Measurements from ENCODE around the gene CORO1C. TPM values are rescaled to one million over a fixed set of nuclear protein-coding genes. Genes with fewer than 3 reads are reported as not detected.

Gene CORO1C
- total RNA-seq, 3 donors from 2014 or later (not counting 1 experiment from before 2014, with no cell fraction given) = 28.9 to 43.5 (median 36.0) TPM

- intact Hi-C loops (cut with micrococcal nuclease) = loop anchor here (1.0 to 5.0 kb wide), 3 partner anchors 11 to 114 kb away; partner anchors contain the start of gene CORO1C
- peaks cover 56% of the 10 kb centered on the region for H3K4me1 ChIP-seq (ENCODE audit: control insufficient read depth, insufficient read depth, low read length)
- H3K27me3 ChIP-seq (ENCODE audit: control insufficient read depth, insufficient read depth, low read length) = no peaks in the 10 kb centered on the region
- Mint-ChIP-seq H3K27ac (peak overlapping the region; percentile 92 to 100), H3K9me3 (peaks cover 0 to 4% of the 10 kb centered on the region in 2 donors), H3K4me1 (peaks cover 68 to 70% of the 10 kb centered on the region in 2 donors), H3K27me3 (ENCODE audit: low read depth in 2 of 2) (no peaks in the 10 kb centered on the region), H3K36me3 (no peaks in the 10 kb centered on the region), H3K4me3 (peak overlapping the region; percentile 56)
- peak; percentile 98 for TF ChIP-seq CTCF (IDR thresholded peaks at IDR 0.05)
- peak overlapping the region; percentile 79 for H3K27ac ChIP-seq (ENCODE audit: low read length)
- peaks cover 5% of the 10 kb centered on the region for H3K9me3 ChIP-seq (ENCODE audit: control insufficient read depth, insufficient read depth, low read length)
- H3K36me3 ChIP-seq (ENCODE audit: control insufficient read depth, insufficient read depth, low read length) = peaks cover 33% of the 10 kb centered on the region
- peak; percentile 76 to 89 for DNase-seq
- peak; percentile 39 to 65 (median 45) for ATAC-seq
- H3K4me3 ChIP-seq (ENCODE audit: low read length) = no peak overlapping the region
- 18% methylated on average over 16 of the region's 16 CpGs for WGBS (ENCODE audit: insufficient coverage)
These were observed 113.0 kb downstream of the CORO1C start for GRCh38 chr12:108618079-108618952.

- DNase-seq (peak; percentile 81 to 92), ATAC-seq (peak; percentile 86 to 92 (median 92))
- H3K27ac Mint-ChIP-seq = peak overlapping the region; percentile 92 to 100
- no peak overlapping the region for H3K4me3 ChIP-seq (ENCODE audit: low read length)
- H3K36me3 ChIP-seq (ENCODE audit: control insufficient read depth, insufficient read depth, low read length) = peaks cover 22% of the 10 kb centered on the region
- H3K9me3 ChIP-seq (ENCODE audit: control insufficient read depth, insufficient read depth, low read length) = peaks cover 5% of the 10 kb centered on the region
- peak overlapping the region; percentile 79 for H3K27ac ChIP-seq (ENCODE audit: low read length)
- H3K27me3 Mint-ChIP-seq (ENCODE audit: low read depth in 2 of 2) = no peaks in the 10 kb centered on the region
- peaks cover 46% of the 10 kb centered on the region for H3K4me1 ChIP-seq (ENCODE audit: control insufficient read depth, insufficient read depth, low read length)
- H3K9me3 Mint-ChIP-seq = peaks cover 0 to 4% of the 10 kb centered on the region in 2 donors
- H3K27me3 ChIP-seq (ENCODE audit: control insufficient read depth, insufficient read depth, low read length) = no peaks in the 10 kb centered on the region
- H3K36me3 Mint-ChIP-seq = no peaks in the 10 kb centered on the region
- WGBS (ENCODE audit: insufficient coverage) = 28% methylated on average over 14 of the region's 14 CpGs
- H3K4me1 Mint-ChIP-seq = peaks cover 63 to 64% of the 10 kb centered on the region in 2 donors
- intact Hi-C loops (cut with micrococcal nuclease) = loop anchor here (1.0 to 5.0 kb wide), 2 partner anchors 16 to 115 kb away; partner anchors contain the start of genes CORO1C and SELPLG
- H3K4me3 Mint-ChIP-seq = peak overlapping the region; percentile 74
- TF ChIP-seq CTCF (IDR thresholded peaks at IDR 0.05) = no peak
These were observed 114.1 kb downstream of the CORO1C start for GRCh38 chr12:108616941-108617858.

GRCh38 chr12:108616359-108616758, 115.0 kb downstream of the CORO1C start:
- H3K4me3 Mint-ChIP-seq = no peak overlapping the region
- Histone ChIP-seq H3K27ac (ENCODE audit: low read length) (peak overlapping the region; percentile 79), H3K4me1 (ENCODE audit: control insufficient read depth, insufficient read depth, low read length) (peaks cover 41% of the 10 kb centered on the region), H3K4me3 (ENCODE audit: low read length) (no peak overlapping the region), H3K36me3 (ENCODE audit: control insufficient read depth, insufficient read depth, low read length) (peaks cover 16% of the 10 kb centered on the region), H3K27me3 (ENCODE audit: control insufficient read depth, insufficient read depth, low read length) (no peaks in the 10 kb centered on the region), H3K9me3 (ENCODE audit: control insufficient read depth, insufficient read depth, low read length) (peaks cover 5% of the 10 kb centered on the region)
- DNase-seq (no peak), ATAC-seq (no peak)
- H3K9me3 Mint-ChIP-seq = peaks cover 0 to 4% of the 10 kb centered on the region in 2 donors
- peaks cover 60 to 64% of the 10 kb centered on the region in 2 donors for H3K4me1 Mint-ChIP-seq
- TF ChIP-seq CTCF (IDR thresholded peaks at IDR 0.05) = no peak
- no peaks in the 10 kb centered on the region for H3K27me3 Mint-ChIP-seq (ENCODE audit: low read depth in 2 of 2)
- peak overlapping the region; percentile 92 to 100 for H3K27ac Mint-ChIP-seq
- intact Hi-C loops (cut with micrococcal nuclease) = loop anchor here (5.0 kb wide), 1 partner anchor 116 kb away; the partner anchor contains the start of gene CORO1C
- WGBS (ENCODE audit: insufficient coverage) = 100% methylated on average over 2 of the region's 2 CpGs
- H3K36me3 Mint-ChIP-seq = no peaks in the 10 kb centered on the region

All from natural killer cell (primary cell).